ENCODE measurements around the gene ZNF281. TPM values are rescaled to one million over a fixed set of nuclear protein-coding genes. Genes with fewer than 3 reads are reported as not detected.

Gene ZNF281
- total RNA-seq, 1 experiment from 2014 or later = 18.8 TPM

DNA sequence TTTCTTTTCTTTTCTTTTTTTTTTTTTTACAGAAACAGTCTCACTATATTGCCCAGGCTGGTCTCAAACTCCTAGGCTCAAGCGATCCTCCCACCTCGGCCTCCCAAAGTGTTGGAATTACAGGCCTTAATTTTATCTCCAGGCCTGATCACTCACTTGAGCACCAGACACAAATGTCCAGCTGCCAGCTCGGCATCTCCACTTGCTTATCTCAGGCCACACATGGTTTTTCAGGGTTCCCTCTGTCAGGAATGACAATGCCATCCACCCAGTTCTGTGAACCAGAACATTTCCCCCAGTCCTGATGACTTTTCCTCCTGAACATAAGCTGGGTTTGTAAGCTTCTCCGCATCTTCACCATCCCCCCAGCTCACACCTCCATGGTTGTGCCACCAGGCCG, 44.6 kb upstream of the ZNF281 start:
- Histone ChIP-seq H3K9me3 (ENCODE audit: insufficient read depth, low read depth) (no peaks in the 10 kb centered on the region), H3K27me3 (ENCODE audit: insufficient read depth, low read depth) (no peaks in the 10 kb centered on the region), H3K27ac (no peak overlapping the region), H3K36me3 (ENCODE audit: low read depth) (no peaks in the 10 kb centered on the region), H4K20me1 (ENCODE audit: insufficient read depth) (no peaks in the 10 kb centered on the region), H3K4me2 (no peak overlapping the region), H3K4me3 (no peak overlapping the region), H3K4me1 (replicated peaks; ENCODE audit: insufficient read depth) (peaks cover 10% of the 10 kb centered on the region; the same call in 1 of the 2 replicates), H3K9me2 (ENCODE audit: insufficient read depth) (no peaks in the 10 kb centered on the region), H3K79me2 (ENCODE audit: low read depth) (no peaks in the 10 kb centered on the region), H2AFZ (no peak overlapping the region), H3F3A (ENCODE audit: insufficient read depth, low read depth) (no peaks in the 10 kb centered on the region)
- BruUV-seq (replicated peaks) = no TSS peak
- intact Hi-C loops (cut with micrococcal nuclease; ENCODE audit: unreplicated experiment) = no loop called here
- no peak for DNase-seq
- CTCF ChIA-PET = no interaction called here
- no peak for TF ChIP-seq EZH2 (IDR thresholded peaks at IDR 0.05; ENCODE audit: low read depth)
- TF ChIP-seq, protein P1, sequence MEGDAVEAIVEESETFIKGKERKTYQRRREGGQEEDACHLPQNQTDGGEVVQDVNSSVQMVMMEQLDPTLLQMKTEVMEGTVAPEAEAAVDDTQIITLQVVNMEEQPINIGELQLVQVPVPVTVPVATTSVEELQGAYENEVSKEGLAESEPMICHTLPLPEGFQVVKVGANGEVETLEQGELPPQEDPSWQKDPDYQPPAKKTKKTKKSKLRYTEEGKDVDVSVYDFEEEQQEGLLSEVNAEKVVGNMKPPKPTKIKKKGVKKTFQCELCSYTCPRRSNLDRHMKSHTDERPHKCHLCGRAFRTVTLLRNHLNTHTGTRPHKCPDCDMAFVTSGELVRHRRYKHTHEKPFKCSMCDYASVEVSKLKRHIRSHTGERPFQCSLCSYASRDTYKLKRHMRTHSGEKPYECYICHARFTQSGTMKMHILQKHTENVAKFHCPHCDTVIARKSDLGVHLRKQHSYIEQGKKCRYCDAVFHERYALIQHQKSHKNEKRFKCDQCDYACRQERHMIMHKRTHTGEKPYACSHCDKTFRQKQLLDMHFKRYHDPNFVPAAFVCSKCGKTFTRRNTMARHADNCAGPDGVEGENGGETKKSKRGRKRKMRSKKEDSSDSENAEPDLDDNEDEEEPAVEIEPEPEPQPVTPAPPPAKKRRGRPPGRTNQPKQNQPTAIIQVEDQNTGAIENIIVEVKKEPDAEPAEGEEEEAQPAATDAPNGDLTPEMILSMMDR (conservative IDR thresholded peaks at IDR 0.05) = no peak
- POLR2A ChIA-PET (ENCODE audit: unreplicated experiment) = no interaction called here

- H4K20me1 ChIP-seq (ENCODE audit: insufficient read depth) = no peaks in the 10 kb centered on the region
- no peaks in the 10 kb centered on the region for H3K79me2 ChIP-seq (ENCODE audit: low read depth)
- H3K9me3 ChIP-seq (ENCODE audit: insufficient read depth, low read depth) = no peaks in the 10 kb centered on the region
- no peak overlapping the region for H2AFZ ChIP-seq
- H3K4me2 ChIP-seq = no peak overlapping the region
- H3K4me1 ChIP-seq (replicated peaks; ENCODE audit: insufficient read depth) = peaks cover 10% of the 10 kb centered on the region; the same call in 1 of the 2 replicates
- no peak for TF ChIP-seq EZH2 (IDR thresholded peaks at IDR 0.05; ENCODE audit: low read depth)
- TF ChIP-seq, protein P1 (conservative IDR thresholded peaks at IDR 0.05) = no peak
- ChIA-PET POLR2A (ENCODE audit: unreplicated experiment) (no interaction called here), CTCF (no interaction called here)
- H3K9me2 ChIP-seq (ENCODE audit: insufficient read depth) = no peaks in the 10 kb centered on the region
- intact Hi-C loops (cut with micrococcal nuclease; ENCODE audit: unreplicated experiment) = no loop called here
- H3K36me3 ChIP-seq (ENCODE audit: low read depth) = no peaks in the 10 kb centered on the region
- DNase-seq = no peak
- H3K27me3 ChIP-seq (ENCODE audit: insufficient read depth, low read depth) = no peaks in the 10 kb centered on the region
- H3F3A ChIP-seq (ENCODE audit: insufficient read depth, low read depth) = no peaks in the 10 kb centered on the region
- BruUV-seq (replicated peaks) = no TSS peak
- no peak overlapping the region for H3K27ac ChIP-seq
- no peak overlapping the region for H3K4me3 ChIP-seq
These were observed 43.7 kb upstream of the ZNF281 start for GRCh38 chr1:200453553-200453905.

GRCh38 chr1:200452850-200453552, 43.2 kb upstream of the ZNF281 start:
- POLR2A ChIA-PET (ENCODE audit: unreplicated experiment) = no interaction called here
- no peaks in the 10 kb centered on the region for H3K27me3 ChIP-seq (ENCODE audit: insufficient read depth, low read depth)
- no TSS peak for BruUV-seq (replicated peaks)
- H2AFZ ChIP-seq = no peak overlapping the region
- CTCF ChIA-PET = no interaction called here
- H3K4me2 ChIP-seq = no peak overlapping the region
- no peak for DNase-seq
- no peaks in the 10 kb centered on the region for H3K36me3 ChIP-seq (ENCODE audit: low read depth)
- intact Hi-C loops (cut with micrococcal nuclease; ENCODE audit: unreplicated experiment) = no loop called here
- TF ChIP-seq, protein P1 (conservative IDR thresholded peaks at IDR 0.05) = no peak
- TF ChIP-seq EZH2 (IDR thresholded peaks at IDR 0.05; ENCODE audit: low read depth) = no peak
- H4K20me1 ChIP-seq (ENCODE audit: insufficient read depth) = no peaks in the 10 kb centered on the region
- no peak overlapping the region for H3K27ac ChIP-seq
- no peak overlapping the region for H3K4me3 ChIP-seq
- H3F3A ChIP-seq (ENCODE audit: insufficient read depth, low read depth) = no peaks in the 10 kb centered on the region
- no peaks in the 10 kb centered on the region for H3K9me2 ChIP-seq (ENCODE audit: insufficient read depth)
- H3K4me1 ChIP-seq (replicated peaks; ENCODE audit: insufficient read depth) = peaks cover 10% of the 10 kb centered on the region; the same call in 1 of the 2 replicates
- H3K9me3 ChIP-seq (ENCODE audit: insufficient read depth, low read depth) = no peaks in the 10 kb centered on the region
- no peaks in the 10 kb centered on the region for H3K79me2 ChIP-seq (ENCODE audit: low read depth)

Data from PC-9 (cell line).